GM20000 (cell line): Measurements from ENCODE around the gene PGP.
A peak's percentile ranks its signal among the peaks of the same experiment; 100 is the strongest.

Experiments
- DNase-seq: peaks from one replicate; pipeline ENCODE4 v3.0.0; 2012; ENCODE audit warnings: low spot score
- CTCF ChIP-seq: IDR thresholded peaks from 2 replicates; pipeline ENCODE4 v1.5.1; 2012; ENCODE audit warnings: mild to moderate bottlenecking, control low read depth; ENCODE audit errors: extremely low read depth, missing control alignments

PGP gene

GRCh38 chr16:2226918-2227317, 12.3 kb upstream of the PGP start:
- DNase-seq: no peak

GRCh38 chr16:2226245-2226793, 11.7 kb upstream of the PGP start:
- no peak for TF ChIP-seq CTCF
- no peak for DNase-seq

More at GRCh38 chr16:2226918-2227317, 12.3 kb upstream of the PGP start:
- no peak for TF ChIP-seq CTCF

GRCh38 chr16:2223942-2224486, 9.4 kb upstream of the PGP start:
- no peak for TF ChIP-seq CTCF
- DNase-seq: peak; percentile 72

- DNase-seq: peak; percentile 100
- TF ChIP-seq CTCF: no peak
These were observed 8.7 kb upstream of the PGP start, which contains the start of gene E4F1 for GRCh38 chr16:2223221-2223941. Gene E4F1 (plus strand): TSS chr16:2223591. CDS start chr16:2223614, 23 bp downstream.

GRCh38 chr16:2216330-2216729, 1.7 kb upstream of the PGP start:
- TF ChIP-seq CTCF: no peak
- no peak for DNase-seq

- TF ChIP-seq CTCF: no peak
- DNase-seq: no peak
These were observed 572 bp downstream of the PGP start for GRCh38 chr16:2213817-2214718.
